GM18511 (cell line): Measurements from ENCODE around the gene ZBED1.
"Not testable (repeated sequence)": the region's sequence is repeated elsewhere in the genome, so short reads cannot be mapped to it uniquely, and the experiment has no call there.

Source experiments
- ATAC-seq: cut with Tn5 transposase; IDR thresholded peaks from one replicate; pipeline ENCODE4 v1.9.1; 2021; ENCODE audit warnings: mild to moderate bottlenecking, moderate library complexity; ENCODE audit not compliant: unreplicated experiment

Gene ZBED1

DNA sequence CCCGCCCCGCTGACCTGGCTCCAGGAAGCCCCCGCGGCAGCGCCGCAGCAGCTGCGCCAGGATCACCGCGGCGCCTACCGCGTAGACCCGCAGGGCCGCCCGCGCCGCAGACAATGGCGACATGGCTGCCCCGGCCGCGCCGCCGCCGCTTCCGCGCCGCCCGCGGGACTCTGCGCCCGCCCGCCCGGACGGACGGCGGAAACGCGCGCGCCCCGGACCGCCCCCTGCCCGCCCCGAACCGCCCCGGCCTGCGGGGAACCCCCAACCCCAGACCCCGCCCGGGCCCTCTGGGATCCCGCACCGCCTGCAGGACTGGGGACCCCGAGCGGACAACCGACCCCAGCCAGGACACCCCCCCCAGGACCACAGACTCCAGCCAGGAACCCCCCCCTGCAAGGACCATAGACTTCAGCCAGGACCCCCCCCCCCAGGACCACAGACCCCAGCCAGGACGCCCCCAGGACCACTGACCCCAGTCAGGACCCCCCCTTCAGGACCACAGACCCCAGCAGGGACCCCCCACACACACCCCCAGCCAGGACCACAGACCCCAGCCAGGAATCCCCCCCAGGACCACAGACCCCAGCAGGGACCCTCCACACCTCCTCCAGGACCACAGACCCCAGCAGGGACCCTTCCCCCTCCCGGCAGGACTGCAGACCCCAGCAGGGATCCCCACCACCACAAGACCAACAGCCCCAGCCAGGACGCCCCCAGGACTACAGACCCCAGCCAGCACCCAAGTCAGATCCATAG is at the start of gene ZBED1, which contains the start of gene DHRSX:
TSS of gene ZBED1 (minus strand) at position 174 of the 756 bp plus-strand sequence. CDS start 10,257 bp downstream, outside the sequence.
TSS of gene DHRSX (minus strand) at position 174 of the 756 bp plus-strand sequence. CDS start at position 123, 51 bp downstream.
- peak; percentile 77 for ATAC-seq

DNA sequence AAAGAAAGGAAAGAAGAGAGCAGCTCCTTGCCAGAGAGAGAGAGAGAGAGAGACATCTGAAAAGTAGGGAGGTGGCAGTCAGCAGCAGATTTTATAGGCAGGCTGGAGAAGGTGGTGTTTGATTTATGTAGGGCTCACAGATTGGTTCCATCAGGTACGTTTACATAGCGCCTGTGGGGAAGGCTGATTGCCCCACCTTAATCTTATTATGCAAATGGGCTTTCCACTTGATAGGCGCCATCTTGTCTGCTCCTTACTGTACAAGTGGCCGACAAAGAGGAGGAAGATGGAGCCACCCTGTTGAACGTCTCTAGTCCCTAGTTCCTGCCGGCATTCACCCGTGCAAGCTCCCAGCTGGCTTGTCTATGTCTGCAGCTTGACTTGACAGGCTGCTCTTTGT is 49.1 kb upstream of the ZBED1 start:
- ATAC-seq: no peak

DNA sequence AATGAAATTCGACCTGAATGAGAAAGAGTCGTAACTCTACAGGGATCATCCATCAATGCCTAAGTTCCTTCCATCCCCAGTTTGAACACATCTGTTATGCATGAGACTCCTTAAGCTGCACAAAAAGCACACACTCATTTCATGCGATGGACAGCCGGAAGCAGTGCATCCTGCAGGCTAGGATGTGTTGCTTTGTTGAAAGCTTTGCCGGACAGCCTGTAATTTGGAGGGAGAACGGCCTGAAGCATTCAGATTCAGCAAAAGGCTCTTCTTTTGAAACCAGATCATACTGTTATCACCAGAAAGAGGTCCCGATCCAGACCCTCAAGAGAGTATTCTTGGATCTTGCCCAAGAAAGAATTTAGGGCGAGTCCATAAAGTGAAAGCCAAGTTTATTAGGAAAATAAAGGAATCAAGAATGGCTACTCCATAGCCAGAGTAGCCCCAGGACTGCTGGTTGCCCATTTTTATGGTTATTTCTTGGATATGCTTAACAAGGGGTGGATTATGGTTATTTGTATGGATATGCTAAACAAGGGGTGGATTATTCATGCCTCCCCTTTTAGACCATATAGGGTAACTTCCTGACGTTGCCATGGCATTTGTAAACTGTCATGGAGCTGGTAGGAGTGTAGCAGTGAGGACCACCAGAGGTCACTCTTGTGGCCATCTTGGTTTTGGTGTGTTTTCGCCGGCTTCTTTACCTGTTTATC is 48.1 kb upstream of the ZBED1 start:
- no peak for ATAC-seq

DNA sequence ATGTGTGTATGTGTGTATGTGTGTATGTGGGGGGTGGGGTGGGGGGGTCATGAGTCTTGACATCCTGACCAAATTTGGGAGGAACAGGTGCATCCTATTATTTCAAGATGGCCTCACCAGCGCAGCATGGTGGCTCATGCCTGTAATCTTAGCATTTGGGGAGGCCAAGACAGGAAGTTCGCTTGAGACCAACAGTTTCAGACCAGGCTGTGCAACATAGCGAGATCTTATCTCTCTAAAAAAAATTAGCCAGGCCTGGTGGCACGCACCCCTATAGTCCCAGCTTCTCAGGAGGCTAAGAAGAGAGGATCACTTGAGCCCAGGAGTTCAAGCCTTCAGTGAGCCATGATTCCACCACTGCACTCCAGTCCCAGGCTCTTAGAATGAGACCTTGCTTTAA is 47.0 kb upstream of the ZBED1 start:
- ATAC-seq: no peak

DNA sequence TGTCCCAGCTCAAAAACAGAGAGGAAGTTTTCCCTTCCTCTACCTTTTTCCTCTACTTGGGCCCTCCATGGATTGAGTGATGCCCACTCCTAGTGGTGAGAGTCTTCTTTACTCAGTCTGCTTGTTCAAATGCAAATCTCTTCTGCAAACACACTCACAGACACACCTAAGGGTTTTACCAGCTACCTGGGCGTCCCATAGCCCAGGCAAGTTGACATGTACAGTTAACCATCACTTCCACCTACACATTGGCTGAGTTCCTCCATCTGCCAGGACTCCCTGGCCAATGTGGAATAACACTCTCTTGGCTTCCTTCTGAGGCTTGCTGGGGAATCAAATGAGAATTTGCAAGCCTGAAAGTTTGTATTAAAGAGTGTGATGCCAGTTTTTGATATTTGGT is 45.7 kb upstream of the ZBED1 start:
- ATAC-seq: no peak

DNA sequence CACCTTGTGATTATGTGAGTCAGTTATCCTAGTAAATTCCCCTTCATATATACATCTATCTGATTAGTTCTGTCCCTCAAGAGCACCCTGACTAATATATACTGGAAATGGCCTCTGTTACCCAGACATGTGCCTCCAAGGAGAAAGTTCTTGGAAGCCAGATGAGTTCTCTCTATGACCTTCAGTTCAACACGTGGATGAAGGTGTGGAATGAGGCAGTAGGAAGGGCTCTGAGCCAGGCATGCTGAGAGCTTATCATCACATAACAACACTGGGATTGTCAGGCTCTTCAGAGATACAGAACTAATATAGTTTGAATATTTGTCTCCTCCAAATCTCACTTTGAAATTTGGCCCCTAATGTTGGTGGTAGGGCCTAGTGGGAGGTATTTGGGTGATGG is 44.4 kb upstream of the ZBED1 start:
- ATAC-seq: no peak

DNA sequence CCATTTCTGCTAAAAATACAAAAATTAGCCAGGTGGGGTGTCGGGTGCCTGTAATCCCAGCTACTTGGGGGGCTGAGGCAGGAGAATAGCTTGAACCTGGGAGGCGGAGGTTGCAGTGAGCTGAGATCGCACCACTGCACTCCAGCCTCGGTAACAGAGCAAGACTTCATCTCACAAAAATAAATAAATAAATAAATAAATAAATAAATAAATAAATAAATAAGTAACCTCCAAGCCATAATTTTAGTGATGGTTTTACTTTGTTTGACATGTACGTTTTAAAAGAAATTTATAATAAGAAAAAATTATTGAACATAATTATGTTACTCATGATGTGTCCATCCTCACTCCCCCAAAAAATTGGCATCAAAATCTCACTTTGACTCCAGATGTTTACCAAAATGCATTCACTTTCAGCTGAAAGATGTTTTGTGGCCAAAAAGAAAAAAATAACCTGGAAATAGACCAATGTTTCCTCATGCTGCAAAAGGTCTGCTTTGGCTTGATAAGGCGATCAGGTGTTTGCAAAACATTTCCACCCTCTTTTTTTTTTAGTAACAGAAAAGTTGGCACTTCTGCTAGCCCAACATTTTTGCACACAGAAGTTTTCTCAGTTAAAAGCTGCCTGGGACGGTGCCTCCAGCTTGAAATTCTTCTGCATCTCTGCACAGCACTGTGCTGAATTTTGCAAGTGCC is 42.2 kb upstream of the ZBED1 start:
- ATAC-seq: no peak

DNA sequence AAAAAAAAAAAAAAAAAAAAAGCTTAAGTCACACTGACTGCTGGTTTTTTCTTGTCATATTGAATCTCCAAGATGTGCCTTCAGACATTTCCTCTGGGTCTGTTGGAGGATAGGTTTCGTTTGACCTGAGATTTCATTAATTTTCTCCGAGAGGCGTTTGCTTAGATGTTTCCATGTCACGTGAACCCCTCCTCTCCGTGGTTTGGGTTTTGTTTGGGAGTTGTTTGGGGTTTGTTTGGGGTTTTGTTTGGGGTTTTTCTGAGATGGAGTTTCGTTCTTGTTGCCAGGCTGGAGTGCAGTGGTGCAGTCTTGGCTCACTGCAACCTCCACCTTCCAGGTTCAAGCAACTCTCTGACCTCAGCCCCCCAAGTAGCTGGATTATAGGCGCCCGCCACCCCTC is 40.8 kb upstream of the ZBED1 start:
- ATAC-seq: no peak

DNA sequence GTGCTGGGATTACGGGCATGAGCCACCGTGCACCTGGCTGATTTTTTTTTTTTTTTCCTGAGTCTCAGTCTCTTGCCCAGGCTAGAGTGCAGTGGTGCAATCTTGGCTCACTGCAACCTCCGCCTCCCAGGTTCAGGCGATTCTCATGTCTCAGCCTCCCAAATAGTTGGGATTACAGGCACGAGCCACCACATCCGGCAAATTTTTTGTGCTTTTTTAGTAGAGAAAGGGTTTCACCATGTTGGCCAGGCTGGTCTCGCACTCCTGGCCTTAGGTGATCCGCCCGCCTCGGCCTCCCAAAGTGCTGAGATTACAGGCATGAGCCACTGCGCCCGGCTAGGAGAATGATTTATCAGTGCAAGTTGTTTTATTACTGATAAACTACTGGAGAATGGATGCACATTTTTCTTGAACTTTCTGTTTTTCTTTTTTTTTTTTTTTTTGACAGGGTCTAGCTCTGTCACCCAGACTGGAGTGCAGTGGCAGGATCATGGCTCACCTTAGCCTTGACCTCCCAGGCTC is 39.7 kb upstream of the ZBED1 start:
- ATAC-seq: no peak

DNA sequence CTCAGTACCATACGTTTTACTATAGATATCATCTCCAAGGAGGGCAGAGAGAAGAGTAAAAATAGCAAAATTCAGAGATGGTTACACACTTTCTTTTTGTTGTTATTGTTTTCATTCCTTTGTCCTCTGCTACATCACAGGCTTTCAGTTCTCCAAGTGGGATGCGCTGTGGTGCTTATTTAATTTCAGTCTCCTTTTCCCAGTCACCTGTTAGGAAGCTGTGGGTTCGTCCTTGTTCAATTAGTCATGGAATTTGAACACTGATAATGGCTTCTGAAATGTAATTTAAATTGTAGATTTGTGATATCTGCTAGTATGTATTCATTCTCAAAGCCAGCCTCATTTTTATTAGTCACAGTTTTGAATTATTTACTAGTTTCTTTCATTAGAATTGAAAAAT is 38.8 kb upstream of the ZBED1 start:
- no peak for ATAC-seq

DNA sequence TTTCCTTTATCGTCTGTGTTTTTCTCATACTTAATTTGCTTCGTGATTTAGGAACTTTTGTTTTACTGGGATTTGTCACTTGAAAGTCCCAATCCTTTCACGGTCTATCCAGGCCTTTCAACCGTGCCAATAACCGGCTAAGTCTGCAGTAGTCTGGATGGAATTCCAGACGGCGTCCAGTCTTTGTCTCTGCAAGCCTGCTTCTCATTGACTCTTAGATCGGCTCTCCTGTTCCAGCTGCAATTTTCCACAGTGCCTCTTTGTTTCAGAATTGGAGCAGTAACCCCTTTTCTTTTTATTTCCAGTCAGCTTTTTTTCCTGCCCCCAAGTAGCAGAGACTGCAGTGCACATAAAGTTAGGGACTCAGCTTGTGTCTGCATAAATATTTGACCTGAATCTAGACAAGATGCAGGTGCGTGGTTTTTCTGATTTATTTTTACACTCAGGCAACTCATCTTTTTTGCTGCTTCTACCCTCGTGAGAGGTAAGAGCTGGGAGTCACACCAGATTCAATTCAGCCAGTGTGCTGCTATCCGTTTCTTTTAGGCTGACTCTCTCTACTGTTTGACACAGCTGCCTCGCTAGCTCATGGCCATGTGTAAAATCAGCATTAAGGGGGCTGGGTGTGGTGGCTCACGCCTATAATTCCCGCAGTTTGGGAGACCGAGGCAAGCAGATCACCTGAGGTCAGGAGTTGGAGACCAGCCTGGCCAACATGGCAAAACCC is 37.4 kb upstream of the ZBED1 start:
- no peak for ATAC-seq

DNA sequence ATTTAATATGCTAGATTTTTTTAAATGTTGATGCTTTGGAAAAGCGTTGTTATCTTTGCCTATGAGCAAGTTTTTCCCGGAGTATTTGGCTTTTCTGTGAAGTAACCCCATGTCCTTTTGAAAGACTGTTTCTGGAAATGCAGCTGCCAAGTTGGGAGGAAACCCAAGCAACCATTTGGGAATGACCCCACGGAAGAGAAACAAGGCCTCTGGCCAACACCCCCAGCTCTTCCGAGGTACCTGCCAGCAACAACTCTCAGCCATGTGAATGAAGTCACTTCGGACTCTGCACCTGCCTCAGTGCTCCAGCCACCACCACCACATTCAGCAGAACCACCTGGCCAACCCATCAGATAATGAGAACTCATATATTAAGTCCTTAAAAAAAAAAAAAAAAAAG is 36.2 kb upstream of the ZBED1 start:
- ATAC-seq: no peak

DNA sequence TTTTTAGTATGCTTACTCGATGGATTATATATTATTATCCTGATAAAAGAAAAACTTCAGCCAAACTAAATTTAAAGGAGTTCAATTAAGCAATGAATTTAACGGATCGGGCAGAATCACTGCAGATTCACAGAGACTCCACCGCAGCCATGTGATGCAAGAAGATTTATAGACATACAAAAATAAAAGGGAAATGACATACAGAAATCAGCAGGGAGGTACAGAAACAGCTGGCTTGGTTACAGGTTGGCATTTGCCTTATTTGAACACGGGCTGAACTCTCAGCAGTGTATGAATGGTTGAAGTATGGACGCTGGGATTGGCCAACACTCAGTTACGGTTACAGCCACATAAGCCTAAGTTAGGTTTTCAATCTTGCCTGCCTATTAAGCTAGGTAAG is 35.4 kb upstream of the ZBED1 start:
- no peak for ATAC-seq

DNA sequence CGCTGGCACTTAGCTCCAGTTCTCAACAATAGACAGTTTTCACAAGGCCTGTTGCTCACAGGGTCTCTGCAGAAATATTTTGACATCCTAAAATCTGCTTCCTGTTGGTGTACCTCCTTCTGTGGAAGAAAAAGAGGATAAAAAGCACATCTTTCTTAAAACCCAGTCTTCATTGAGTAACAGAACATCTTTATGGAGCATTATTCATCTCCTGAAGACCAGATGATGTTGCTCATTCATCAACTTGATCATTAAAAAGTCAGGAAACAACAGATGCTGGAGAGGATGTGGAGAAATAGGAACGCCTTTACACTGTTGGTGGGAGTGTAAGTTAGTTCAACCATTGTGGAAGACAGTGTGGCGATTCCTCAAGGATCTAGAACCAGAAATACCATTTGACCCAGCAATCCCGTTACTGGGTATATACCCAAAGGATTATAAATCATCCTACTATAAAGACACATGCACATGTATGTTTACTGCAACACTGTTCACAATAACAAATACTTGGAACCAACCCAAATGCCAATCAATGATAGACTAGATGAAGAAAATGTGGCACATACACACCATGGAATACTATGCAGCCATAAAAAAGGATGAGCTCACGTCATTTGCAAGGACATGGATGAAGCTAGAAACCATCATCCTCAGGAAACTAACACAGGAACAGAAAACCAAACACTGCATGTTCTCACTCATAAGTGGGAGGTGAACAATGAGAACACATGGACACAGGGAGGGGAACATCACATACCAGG is 33.7 kb upstream of the ZBED1 start:
- not testable (repeated sequence) for ATAC-seq

DNA sequence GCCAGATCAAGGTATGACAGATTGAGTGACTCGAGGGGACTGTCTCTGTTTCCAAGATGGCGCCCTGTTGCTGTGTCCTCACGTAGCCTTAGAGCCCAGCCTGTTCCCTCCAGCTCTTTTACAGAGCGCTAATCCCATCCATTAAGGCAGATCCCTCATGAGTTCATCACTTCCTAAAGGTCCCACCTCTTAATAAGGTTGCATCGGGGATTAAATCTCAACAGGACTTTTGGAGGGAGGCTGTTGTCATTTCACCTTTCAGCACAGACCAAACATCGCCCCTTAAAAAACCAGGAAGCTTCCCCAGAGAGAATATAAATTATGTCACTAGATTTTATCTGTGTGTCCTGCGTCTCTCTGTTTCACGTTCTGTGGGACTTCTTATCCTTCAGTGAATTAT is 32.6 kb upstream of the ZBED1 start:
- ATAC-seq: no peak

DNA sequence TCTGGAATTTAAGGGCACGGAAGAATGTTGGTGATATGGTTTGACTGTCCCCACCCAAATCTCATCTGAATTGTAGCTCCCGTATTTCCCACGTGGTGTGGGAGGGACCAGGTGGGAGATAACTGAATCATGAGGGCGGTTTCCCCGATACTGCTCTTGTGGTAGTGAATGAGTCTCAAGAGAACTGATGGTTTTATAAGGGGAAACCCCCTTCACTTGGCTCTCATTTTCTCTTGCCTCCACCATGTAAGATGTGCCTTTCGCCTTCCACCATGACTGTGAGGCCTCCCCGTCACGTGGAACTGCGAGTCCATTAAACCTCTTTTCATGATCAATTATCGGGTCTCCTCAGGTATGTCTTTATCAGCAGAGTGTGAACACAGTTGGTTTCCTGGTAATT is 25.6 kb upstream of the ZBED1 start:
- no peak for ATAC-seq

DNA sequence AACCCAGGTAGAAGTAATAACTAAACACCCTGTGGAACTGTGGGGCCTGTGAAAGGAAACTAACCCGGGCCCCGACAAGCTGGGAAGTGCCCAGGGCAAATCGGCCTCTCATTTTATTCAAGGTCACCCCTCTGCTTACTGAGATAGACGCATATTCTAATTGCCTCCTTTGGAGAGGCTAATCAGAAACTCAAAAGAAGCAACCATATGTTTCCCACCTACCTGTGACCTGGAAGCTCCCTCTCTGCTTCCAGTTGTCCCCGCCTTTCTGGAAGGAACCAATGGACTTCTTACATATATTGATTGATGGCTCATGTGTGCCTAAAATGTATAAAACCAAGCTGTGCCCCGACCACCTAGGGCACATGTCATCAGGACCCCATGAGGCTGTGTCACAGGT is 23.1 kb upstream of the ZBED1 start:
- ATAC-seq: no peak

DNA sequence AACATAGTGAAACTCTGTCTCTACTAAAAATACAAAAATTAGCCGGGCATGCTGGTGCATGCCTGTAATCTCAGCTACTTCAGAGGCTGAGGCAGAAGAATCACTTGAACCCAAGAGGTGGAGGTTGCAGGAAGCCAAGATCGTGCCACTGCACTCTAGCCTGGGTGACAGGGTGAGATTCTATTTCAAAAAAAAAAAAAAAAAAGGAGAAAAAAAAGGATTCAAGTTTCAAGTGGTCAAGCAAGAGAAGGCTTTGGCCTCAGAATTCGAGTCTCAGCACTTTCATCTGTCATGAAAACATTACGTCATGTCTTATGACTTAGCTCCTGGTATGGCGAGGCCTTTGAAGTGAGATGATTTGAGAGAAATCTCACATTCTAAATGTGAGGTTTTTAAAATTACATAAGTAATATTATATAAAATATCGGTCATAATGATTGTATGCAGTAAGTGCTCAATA is 21.2 kb upstream of the ZBED1 start:
- peak; percentile 59 for ATAC-seq

DNA sequence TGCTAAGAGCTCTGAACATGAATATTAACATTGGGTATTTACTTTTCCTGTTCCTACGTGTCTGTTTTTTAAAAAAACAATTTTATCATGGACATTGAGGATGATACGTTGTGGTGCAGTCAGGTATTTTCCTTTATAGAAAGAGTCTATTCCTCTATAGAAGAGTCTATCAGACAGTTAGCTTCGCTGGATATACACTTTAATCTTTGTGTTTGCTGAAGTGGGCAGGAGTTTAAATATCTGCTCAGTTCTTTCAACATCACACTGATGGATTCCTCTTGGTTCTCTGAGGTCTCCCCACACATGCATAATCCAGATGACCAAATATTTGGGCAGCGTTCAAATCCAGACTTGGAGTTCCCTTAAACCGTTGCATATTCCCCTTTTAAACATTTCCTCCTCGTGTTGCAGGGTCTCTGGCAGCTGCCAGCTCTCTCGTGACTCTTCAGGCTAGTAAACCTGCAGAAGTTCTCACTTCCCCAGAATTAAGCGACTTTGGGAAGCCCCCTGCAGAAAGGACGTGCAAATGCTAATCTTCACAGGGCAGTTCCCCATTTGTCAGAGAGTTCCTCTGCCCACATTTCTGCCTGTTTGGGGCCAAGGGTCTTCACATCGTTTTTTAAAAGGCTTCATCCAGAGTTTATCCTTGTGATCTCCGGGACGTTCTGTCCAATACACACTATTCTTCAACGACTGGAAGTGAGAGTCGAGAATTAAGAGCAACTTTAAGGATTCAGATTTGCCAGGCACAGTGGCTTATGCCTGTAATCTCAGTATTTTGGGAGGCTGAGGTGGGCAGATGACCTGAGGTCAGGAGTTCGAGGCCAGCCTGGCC is 20.5 kb upstream of the ZBED1 start:
- ATAC-seq: peak; percentile 80
